Stomach (tissue), 4 donors: ENCODE results near the gene SMURF1.

Experiments used
- EP300 ChIP-seq: sonication (generic); formaldehyde crosslinking; IDR thresholded peaks from one replicate; pipeline ENCODE4 v1.6.1; 2017; ENCODE audit warnings: antibody characterized with exemption
- POLR2A ChIP-seq, 4 donors: fragments of 450-650 bp; IDR thresholded peaks; one replicate each; pipeline ENCODE4 v1.6.1; 2016; ENCODE audit warnings: antibody characterized with exemption in 4 of 4, control low read depth in 2 of 4, mild to moderate bottlenecking in 1 of 4, moderate library complexity in 1 of 4
- POLR2AphosphoS5 ChIP-seq, 3 donors: sonication (generic); formaldehyde crosslinking; IDR thresholded peaks; one replicate each; pipeline ENCODE4 v1.6.1; 2016; ENCODE audit warnings: antibody characterized with exemption in 3 of 3
- TF ChIP-seq, protein P1 (sequence below), 7 experiments: fragments of 450-650 bp in 4 of 7; fragments of 200-600 bp in 3 of 7; sonication (generic) in 3 of 7; IDR thresholded peaks; one replicate each; pipeline ENCODE4 v1.5.1; 2016 to 2019; ENCODE audit warnings: antibody characterized with exemption in 7 of 7, control low read depth in 2 of 7, mild to moderate bottlenecking in 1 of 7

GRCh38 chr7:99000904-99001465 lies 142.9 kb downstream of the SMURF1 start:
- TF ChIP-seq POLR2A (IDR thresholded peaks at IDR 0.05) (no peak), EP300 (no peak), POLR2AphosphoS5 (IDR thresholded peaks at IDR 0.05) (no peak)
- TF ChIP-seq, protein P1, sequence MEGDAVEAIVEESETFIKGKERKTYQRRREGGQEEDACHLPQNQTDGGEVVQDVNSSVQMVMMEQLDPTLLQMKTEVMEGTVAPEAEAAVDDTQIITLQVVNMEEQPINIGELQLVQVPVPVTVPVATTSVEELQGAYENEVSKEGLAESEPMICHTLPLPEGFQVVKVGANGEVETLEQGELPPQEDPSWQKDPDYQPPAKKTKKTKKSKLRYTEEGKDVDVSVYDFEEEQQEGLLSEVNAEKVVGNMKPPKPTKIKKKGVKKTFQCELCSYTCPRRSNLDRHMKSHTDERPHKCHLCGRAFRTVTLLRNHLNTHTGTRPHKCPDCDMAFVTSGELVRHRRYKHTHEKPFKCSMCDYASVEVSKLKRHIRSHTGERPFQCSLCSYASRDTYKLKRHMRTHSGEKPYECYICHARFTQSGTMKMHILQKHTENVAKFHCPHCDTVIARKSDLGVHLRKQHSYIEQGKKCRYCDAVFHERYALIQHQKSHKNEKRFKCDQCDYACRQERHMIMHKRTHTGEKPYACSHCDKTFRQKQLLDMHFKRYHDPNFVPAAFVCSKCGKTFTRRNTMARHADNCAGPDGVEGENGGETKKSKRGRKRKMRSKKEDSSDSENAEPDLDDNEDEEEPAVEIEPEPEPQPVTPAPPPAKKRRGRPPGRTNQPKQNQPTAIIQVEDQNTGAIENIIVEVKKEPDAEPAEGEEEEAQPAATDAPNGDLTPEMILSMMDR (IDR thresholded peaks at IDR 0.05) = no peak
